Smooth muscle cell (in vitro differentiated cells): ENCODE measurements around the gene TPBG. TPM values are rescaled to one million over a fixed set of nuclear protein-coding genes. Genes with fewer than 3 reads are reported as not detected.

Experiments
- DNase-seq: peaks from one replicate; lab custom pipeline; 2025; ENCODE audit not compliant: unreplicated experiment; lab: John Stamatoyannopoulos, UW
- H2AFZ ChIP-seq: fragments of 200-600 bp; sonication (generic); 2 replicates; pipeline ENCODE4 v1.6.0; 2016; ENCODE audit warnings: antibody characterized with exemption, low read depth, mild to moderate bottlenecking
- H3F3A ChIP-seq: fragments of 200-600 bp; sonication (generic); 2 replicates; pipeline ENCODE4 v1.6.0; 2017; ENCODE audit warnings: antibody characterized with exemption, low read depth
- H3K27ac ChIP-seq: fragments of 200-600 bp; sonication (generic); 2 replicates; pipeline ENCODE4 v1.5.1; 2016; ENCODE audit warnings: low read depth, mild to moderate bottlenecking
- H3K27me3 ChIP-seq: fragments of 200-600 bp; sonication (generic); 2 replicates; pipeline ENCODE4 v1.6.1; 2016; ENCODE audit warnings: low read depth, mild to moderate bottlenecking
- H3K36me3 ChIP-seq: fragments of 200-600 bp; sonication (generic); 2 replicates; pipeline ENCODE4 v1.5.1; 2016; ENCODE audit warnings: low read depth
- H3K4me1 ChIP-seq: fragments of 200-600 bp; sonication (generic); 2 replicates; pipeline ENCODE4 v1.5.1; 2016; ENCODE audit warnings: low read depth
- H3K4me2 ChIP-seq: fragments of 200-600 bp; sonication (generic); 2 replicates; pipeline ENCODE4 v1.6.0; 2016; ENCODE audit warnings: mild to moderate bottlenecking
- H3K4me3 ChIP-seq: fragments of 200-600 bp; sonication (generic); 2 replicates; pipeline ENCODE4 v1.5.1; 2016; ENCODE audit warnings: mild to moderate bottlenecking
- H3K79me2 ChIP-seq: fragments of 200-600 bp; sonication (generic); 2 replicates; pipeline ENCODE4 v1.6.0; 2016; ENCODE audit warnings: low read depth, mild to moderate bottlenecking
- H3K9ac ChIP-seq: fragments of 200-600 bp; sonication (generic); 2 replicates; pipeline ENCODE4 v1.6.0; 2016; ENCODE audit warnings: low read depth
- H3K9me3 ChIP-seq: fragments of 200-600 bp; sonication (generic); replicated peaks from 2 replicates; pipeline ENCODE4 v1.5.1; 2016; ENCODE audit warnings: low read depth
- H4K20me1 ChIP-seq: fragments of 200-600 bp; sonication (generic); 2 replicates; pipeline ENCODE4 v1.6.0; 2016; ENCODE audit warnings: low read depth
- WGBS: methylation state at CpG from one replicate; pipeline ENCODE4 v1.1.7; 2016; ENCODE audit warnings: low lambda C conversion rate; 5-methylcytosine and 5-hydroxymethylcytosine counted together
- polyA plus RNA-seq: library from polyadenylated mRNA; unstranded; fragments of >200 nt; fragmentation: Nextera tagmentation; extraction: Ambion mirVana; gene quantifications from 2 replicates; pipeline ENCODE4 v1.2.1, GENCODE V29; 2016
- total RNA-seq: library from RNA; depleted of rRNA; stranded (reverse); fragments of >200 nt; gene quantifications from 2 replicates; pipeline ENCODE4 v1.2.3, GENCODE V29; 2014
- TF ChIP-seq, protein P1 (sequence below): fragments of 200-600 bp; sonication (generic); IDR thresholded peaks from 2 replicates; pipeline ENCODE4 v1.5.1; 2017; ENCODE audit warnings: borderline replicate concordance, mild to moderate bottlenecking, antibody characterized with exemption; ENCODE audit not compliant: insufficient read depth, poor library complexity, severe bottlenecking

Gene TPBG, protein sequence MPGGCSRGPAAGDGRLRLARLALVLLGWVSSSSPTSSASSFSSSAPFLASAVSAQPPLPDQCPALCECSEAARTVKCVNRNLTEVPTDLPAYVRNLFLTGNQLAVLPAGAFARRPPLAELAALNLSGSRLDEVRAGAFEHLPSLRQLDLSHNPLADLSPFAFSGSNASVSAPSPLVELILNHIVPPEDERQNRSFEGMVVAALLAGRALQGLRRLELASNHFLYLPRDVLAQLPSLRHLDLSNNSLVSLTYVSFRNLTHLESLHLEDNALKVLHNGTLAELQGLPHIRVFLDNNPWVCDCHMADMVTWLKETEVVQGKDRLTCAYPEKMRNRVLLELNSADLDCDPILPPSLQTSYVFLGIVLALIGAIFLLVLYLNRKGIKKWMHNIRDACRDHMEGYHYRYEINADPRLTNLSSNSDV
- 34.9 and 52.6 TPM in 2 replicates for total RNA-seq
- 26.1 and 52.2 TPM in 2 replicates for polyA plus RNA-seq

DNA sequence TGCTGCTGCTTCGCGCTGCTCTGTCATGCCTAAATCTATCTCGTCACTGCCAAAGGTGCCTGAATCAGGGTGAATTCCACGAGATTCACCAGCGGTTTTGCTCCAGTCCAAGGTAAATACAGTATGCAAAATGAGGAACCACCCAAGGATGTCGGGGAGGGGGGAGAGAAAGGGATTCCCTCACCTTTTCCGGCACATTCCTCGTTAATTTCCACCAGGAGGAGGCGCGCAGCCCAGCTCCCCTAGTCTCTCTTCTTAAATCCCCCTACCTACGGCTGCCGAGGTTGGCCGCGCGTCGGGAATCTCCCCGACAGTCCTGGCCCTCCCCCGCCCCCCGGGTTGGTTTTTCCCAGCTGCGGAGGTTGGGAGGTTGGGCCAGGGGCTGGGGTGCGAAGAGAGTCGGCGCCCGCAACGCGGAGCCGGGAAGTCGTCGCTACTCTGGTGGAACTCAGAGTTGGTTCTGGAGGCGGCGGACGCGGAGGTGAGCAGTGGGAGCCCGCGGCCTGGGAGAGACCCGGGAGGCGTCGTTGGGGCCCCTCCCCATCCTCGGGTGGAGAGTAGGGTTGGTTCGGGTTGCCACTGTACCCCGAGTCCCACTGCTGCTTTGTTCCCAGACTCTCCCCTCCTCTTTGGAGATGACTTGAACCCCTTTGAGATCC lies at the start of gene TPBG:
TSS of gene TPBG (plus strand) at position 390 of the 659 bp plus-strand sequence. CDS start 1,145 bp downstream, outside the sequence.
- Histone ChIP-seq H4K20me1 (peaks cover 19% of the 10 kb centered on the region), H3K9me3 (no peaks in the 10 kb centered on the region), H3K27ac (peak within 1 kb of the TSS; percentile 83), H3K27me3 (peaks cover 6% of the 10 kb centered on the region), H3K4me2 (peak within 1 kb of the TSS; percentile 92), H2AFZ (peak within 1 kb of the TSS; percentile 92), H3K4me3 (peak within 1 kb of the TSS; percentile 73), H3K36me3 (no peaks in the 10 kb centered on the region), H3K4me1 (peaks cover 15% of the 10 kb centered on the region), H3K79me2 (peaks cover 25% of the 10 kb centered on the region), H3K9ac (peak within 1 kb of the TSS; percentile 86), H3F3A (no peaks in the 10 kb centered on the region)
- DNase-seq = peak; percentile 26
- TF ChIP-seq, protein P1, sequence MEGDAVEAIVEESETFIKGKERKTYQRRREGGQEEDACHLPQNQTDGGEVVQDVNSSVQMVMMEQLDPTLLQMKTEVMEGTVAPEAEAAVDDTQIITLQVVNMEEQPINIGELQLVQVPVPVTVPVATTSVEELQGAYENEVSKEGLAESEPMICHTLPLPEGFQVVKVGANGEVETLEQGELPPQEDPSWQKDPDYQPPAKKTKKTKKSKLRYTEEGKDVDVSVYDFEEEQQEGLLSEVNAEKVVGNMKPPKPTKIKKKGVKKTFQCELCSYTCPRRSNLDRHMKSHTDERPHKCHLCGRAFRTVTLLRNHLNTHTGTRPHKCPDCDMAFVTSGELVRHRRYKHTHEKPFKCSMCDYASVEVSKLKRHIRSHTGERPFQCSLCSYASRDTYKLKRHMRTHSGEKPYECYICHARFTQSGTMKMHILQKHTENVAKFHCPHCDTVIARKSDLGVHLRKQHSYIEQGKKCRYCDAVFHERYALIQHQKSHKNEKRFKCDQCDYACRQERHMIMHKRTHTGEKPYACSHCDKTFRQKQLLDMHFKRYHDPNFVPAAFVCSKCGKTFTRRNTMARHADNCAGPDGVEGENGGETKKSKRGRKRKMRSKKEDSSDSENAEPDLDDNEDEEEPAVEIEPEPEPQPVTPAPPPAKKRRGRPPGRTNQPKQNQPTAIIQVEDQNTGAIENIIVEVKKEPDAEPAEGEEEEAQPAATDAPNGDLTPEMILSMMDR = peak; percentile 19
- WGBS = 2% methylated on average over 34 of the region's 41 CpGs

DNA sequence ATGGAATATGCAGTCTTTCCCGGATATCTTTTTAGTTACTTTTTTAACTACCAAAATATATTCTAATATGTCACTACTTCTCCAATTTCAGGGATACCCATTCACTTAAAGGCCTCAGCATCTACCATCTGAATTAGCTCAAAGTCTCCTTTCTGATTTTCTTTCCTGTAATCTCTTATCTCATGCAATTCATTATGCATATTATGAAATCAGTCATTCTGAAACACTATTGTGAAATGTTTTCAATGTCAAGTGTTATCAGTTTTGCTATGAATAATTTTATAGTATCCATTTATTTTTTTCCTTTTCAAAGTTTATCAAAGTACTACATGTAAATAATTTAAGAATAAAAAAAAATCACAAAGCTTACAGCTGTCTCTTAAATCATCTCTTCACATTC lies 41.2 kb upstream of the TPBG start:
- H3K27me3 ChIP-seq = no peaks in the 10 kb centered on the region
- 89% methylated on average over 1 of the region's 1 CpG for WGBS

DNA sequence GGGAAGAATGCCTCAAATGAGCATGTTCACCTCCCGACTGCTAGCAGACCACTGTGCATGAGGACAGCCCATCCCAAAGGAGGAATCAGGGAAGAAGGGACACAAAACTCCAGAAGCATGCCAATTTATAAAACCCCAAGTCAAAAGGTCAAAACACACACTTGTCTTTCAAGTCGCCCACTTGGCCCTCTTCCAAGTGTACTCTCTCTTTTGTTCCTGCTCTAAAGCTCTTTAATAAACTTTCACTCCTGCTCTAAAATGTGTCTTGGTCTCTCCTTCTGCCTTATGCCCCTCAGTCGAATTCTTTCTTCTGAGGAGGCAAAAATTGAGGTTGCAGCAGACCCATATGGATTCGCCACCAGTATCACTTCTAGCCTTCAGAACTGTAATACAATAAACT lies 33.9 kb upstream of the TPBG start:
- Histone ChIP-seq H3K4me3 (no peak overlapping the region), H3K4me2 (no peak overlapping the region), H3K36me3 (no peaks in the 10 kb centered on the region), H3F3A (no peaks in the 10 kb centered on the region), H3K79me2 (no peaks in the 10 kb centered on the region), H3K9ac (no peak overlapping the region), H3K27me3 (no peaks in the 10 kb centered on the region), H4K20me1 (no peaks in the 10 kb centered on the region), H3K9me3 (no peaks in the 10 kb centered on the region), H3K4me1 (no peaks in the 10 kb centered on the region), H3K27ac (no peak overlapping the region), H2AFZ (no peak overlapping the region)
- DNase-seq = no peak
- TF ChIP-seq, protein P1 = no peak
- 92% methylated on average over 4 of the region's 4 CpGs for WGBS

More for the DNA sequence above, 41.2 kb upstream of the TPBG start:
- H3K27ac ChIP-seq = no peak overlapping the region
- H2AFZ ChIP-seq = no peak overlapping the region
- H3F3A ChIP-seq = no peaks in the 10 kb centered on the region
- H3K4me2 ChIP-seq = no peak overlapping the region
- H3K4me1 ChIP-seq = no peaks in the 10 kb centered on the region
- H3K79me2 ChIP-seq = no peaks in the 10 kb centered on the region
- no peak overlapping the region for H3K9ac ChIP-seq
- no peaks in the 10 kb centered on the region for H3K36me3 ChIP-seq
- no peaks in the 10 kb centered on the region for H3K9me3 ChIP-seq
- TF ChIP-seq, protein P1 = no peak
- H4K20me1 ChIP-seq = no peaks in the 10 kb centered on the region
- H3K4me3 ChIP-seq = no peak overlapping the region
- DNase-seq = no peak
